Left hindlimb (tissue), 1 donor: ENCODE results near the gene SIRPG.

Experiments used
- DNase-seq: peaks from one replicate; pipeline ENCODE4 v3.0.0-alpha.2; 2018

Gene SIRPG

DNA sequence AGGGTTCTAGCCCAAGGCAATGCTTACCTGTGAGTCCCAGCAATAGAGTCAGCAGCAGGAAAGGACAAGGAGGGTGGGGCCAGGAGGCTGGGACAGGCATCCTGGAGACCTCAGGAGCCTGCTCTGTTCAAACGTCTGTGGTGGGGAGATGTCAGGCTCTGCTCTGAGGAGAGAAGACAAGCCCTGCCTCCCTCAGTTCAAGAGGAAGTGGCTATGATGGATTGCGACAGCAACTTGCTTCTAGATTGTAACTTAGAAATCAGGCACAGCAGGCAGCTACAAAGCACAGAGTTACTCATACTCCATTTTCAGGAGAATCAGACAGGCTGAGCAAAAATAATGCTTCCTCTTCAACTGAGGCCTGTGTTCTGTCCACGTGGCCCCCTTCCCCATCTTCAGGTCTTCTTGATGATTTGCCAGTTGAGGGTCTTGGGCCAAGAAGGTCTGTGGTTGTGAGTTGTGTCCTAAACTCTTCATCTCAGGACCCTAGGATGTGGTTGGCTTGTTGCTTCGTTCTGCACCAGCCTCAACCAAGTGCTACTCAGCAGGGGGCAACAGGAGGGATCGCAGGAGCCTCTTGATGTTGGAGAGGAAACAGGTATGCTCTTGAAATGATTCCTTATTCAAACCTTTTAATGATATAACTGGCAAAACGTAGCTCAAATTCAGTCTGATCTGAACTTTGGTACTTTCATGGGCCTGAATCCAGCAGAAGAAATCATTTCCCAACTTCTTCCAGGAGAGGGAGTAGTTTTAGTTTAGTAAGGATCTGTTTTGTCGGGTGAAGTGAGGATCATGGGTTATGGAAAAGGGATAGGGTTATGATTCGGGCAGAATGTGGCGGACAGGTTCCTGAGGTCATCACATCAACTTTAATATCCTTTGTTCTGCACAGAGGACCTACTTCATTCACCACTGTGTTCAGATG is 68.8 kb downstream of the SIRPG start:
- no peak for DNase-seq

- no peak for DNase-seq
Observed at GRCh38 chr20:1587781-1588532, 69.6 kb downstream of the SIRPG start.

GRCh38 chr20:1579488-1579887 is 78.1 kb downstream of the SIRPG start:
- no peak for DNase-seq
